HG03175 (cell line): ENCODE measurements around the gene CSF2.
A peak's percentile ranks its signal among the peaks of the same experiment; 100 is the strongest.

Experiments
- ATAC-seq: cut with Tn5 transposase; IDR thresholded peaks from one replicate; pipeline ENCODE4 v1.9.1; 2021; ENCODE audit warnings: mild to moderate bottlenecking, moderate library complexity; ENCODE audit not compliant: unreplicated experiment

Gene CSF2

GRCh38 chr5:132086277-132086794 lies 12.7 kb downstream of the CSF2 start:
- no peak for ATAC-seq

GRCh38 chr5:132087176-132087575 lies 13.6 kb downstream of the CSF2 start:
- ATAC-seq, result no peak

GRCh38 chr5:132087661-132088060 lies 14.1 kb downstream of the CSF2 start:
- no peak for ATAC-seq

DNA sequence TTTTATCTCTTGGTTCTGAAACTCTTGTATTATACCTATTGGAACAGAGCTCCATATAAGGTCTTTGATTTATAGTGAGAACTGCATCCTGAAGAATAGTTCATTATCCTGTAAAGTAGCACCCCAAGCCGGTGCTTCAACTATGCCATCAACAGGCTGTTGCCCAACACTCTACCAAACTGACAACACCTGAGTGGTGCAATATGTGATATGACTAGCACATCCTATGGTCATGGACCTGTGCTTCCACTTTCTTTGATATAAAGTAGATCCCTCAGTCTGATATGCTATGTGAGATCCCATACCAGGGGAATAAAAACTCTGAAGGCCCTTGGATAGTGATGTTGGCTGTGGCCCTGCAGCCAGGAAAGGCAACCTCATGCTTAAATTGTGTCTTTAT lies 15.8 kb downstream of the CSF2 start:
- no peak for ATAC-seq

GRCh38 chr5:132090107-132090506 lies 16.5 kb downstream of the CSF2 start:
- ATAC-seq, result no peak

GRCh38 chr5:132093271-132093670 lies 19.7 kb downstream of the CSF2 start:
- ATAC-seq, result no peak

- no peak for ATAC-seq
Observed at GRCh38 chr5:132094393-132095076, 20.9 kb downstream of the CSF2 start.

DNA sequence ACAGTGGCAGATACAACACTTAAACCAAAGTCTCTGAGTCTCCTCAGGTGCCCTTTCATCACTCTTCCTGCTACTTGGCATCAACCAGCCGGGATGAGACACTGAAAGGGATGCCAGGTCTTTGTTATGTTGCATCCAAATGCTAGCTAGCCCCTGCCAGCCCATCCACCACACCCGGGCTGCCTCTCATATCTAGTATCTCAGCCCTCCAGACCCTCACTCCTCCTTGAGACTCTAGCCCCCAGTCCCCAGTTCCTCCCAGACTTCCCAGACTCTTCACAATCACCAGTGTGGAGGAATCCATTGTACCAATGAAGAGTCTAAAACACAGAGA lies 21.5 kb downstream of the CSF2 start:
- no peak for ATAC-seq

DNA sequence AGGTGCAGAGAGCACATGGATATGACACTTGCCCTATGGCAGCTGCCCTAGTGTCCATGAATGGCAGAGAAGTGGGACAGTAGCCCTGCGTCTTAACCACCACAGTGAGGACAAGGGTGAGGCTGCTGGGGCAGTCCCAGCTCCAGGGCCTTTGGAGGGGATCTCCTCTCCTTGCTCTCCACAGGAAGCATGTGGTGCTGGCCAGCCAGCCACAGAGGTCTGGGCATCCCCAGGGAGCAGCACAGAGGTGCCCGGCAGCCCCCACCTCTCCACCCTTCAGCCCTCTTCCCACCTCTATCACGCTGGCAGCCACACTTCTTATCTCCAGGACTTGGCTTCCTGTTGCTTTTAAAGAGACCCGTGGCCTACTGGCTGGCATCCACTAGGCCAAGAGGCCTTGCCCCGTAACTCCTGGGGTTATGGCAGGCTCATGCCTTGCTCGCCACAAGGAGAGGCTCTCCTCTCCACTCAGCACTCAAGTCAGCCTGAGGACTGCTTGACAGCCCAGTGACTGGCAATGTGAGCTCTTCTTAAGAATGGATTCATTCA lies 21.9 kb downstream of the CSF2 start:
- ATAC-seq, result no peak

DNA sequence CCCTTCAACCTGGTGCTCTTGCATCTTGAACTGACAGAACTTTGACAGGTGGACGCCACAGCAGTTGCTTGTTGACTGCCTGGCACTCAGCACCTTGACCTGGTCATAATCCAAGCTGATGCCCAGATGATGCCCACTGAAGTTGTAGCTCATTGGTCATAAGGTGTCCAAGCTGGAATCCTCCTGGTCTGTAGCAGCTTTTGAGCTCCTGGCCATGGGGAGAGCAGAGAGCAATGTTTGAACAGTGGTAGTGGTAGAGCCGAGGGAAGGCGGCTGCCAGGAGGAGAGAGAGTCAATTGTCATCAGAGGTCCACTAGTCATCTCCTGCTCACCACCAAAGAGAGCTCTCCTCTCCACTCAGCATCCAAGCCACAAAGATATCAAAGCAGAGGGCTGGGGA lies 23.3 kb downstream of the CSF2 start:
- no peak for ATAC-seq

DNA sequence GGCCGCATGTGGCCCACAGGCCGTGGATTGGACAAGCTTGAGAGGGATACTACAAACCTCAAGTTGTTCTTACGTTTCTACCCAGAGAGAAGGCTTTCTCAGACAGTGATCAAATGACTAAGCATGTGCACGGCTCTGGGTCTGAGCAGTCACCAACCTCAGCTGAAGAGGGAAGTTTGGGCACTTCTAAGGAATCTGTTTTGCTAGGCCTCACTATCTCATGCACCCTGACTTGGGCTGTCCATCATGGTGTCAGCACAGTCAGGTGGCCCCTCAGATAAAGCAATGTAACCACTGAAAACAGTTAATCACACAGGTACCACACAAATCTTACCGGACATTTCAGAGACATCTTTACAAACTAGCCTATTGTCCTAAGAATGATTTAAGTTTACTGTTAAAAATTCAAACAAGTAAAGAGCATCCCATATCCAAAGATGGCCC lies 24.6 kb downstream of the CSF2 start:
- no peak for ATAC-seq

DNA sequence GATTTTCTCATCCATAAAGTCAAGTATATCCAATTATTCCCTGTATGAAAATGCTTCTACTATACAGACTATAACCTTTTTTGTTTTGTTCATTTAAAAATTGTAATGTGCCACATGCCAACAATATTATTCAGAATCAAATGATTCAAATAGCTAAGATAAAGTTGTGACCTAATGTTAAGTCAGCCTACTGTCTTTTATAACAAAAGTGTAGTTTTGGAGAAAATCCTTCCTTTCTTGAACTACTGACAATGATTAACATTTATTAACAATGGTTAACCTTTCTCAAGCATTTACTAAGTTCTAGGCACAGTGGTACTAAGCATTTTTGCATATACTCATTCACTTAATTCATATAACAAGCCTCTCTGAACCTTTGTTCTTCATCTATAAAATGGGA lies 25.0 kb downstream of the CSF2 start:
- no peak for ATAC-seq

GRCh38 chr5:132099076-132099748 lies 25.6 kb downstream of the CSF2 start:
- peak; percentile 61 for ATAC-seq

GRCh38 chr5:132099905-132100304 lies 26.3 kb downstream of the CSF2 start:
- ATAC-seq, result no peak

DNA sequence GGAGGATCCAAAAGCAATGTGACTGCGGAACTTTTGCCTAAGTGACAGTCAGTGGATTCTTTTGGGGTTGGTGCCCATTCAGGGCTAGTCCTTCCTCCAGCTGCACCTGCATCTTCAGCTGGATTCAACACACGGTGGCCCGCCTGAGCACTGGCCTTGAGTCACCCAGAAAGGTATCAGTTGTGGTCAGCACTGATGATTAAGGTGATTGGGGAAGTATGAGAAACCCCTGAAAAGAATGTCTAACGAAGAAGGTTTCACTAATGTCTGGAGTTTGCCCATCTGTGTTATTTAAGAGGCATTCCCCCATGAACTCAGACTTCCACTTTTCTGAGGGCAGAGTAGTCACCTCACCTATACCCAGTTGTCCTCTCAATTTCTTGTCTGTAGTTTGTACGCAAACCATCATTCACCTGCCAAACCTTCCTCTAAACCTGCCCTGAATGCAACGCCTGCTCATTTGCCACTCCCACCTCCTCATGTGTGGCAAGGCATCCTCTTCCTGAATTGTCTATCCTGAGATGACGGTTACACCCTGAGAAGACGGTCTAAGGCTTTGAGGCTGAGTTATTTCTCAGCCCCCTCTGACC lies 27.2 kb downstream of the CSF2 start:
- peak; percentile 22 for ATAC-seq

- no peak for ATAC-seq
Observed at GRCh38 chr5:132101385-132101880, 27.8 kb downstream of the CSF2 start.

DNA sequence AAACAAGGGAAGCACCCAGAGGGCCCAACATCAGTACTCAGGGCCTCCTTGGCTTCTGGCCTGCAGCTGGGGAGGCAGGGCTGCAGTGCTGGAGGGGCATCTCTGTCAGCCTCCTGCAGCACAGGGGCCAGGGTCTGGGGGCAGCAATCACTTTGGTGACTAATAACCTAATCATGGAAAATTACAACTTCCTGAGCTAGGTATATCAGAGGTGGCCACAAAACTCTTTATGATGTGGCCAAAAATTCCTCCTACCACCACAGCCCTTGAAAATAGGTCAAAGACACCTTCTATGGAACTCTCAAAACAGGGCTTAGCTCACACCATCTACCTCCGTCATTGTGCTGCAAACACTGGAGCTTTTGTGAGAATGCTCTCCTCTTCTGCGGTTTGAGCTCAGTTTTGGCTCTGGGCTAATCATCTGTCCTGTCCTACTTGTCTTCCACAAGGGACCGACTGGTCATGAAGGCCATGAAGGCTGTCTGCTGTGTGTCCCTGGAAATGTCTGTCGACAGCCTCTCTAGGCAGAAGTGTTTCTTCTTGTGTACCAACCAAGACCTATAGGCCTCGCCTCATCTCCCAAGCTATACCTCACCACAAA lies 28.6 kb downstream of the CSF2 start:
- ATAC-seq, result no peak

DNA sequence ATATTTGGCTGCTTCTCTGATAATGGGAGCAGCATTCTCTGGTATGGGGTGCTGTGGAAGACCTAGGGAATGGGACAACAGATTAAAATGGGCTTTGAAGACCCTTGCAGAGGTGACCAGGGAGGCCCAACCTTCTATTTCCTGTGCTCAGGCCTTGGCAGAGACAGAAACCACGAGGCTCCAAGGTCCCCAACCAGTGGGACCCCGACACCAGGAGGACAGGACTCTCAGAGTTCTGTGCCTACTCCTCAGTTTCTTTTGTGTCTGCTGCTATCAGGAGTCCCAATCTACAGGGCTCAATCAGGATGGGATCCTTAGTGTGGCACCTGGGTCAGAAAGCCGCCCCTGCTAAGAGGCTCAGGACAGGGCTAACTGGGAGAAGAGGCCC lies 29.3 kb downstream of the CSF2 start:
- ATAC-seq, result no peak

- peak; percentile 74 for ATAC-seq
Observed at GRCh38 chr5:132103332-132103951, 29.9 kb downstream of the CSF2 start.

GRCh38 chr5:132103969-132104391 lies 30.4 kb downstream of the CSF2 start:
- peak; percentile 15 for ATAC-seq

GRCh38 chr5:132104556-132104955 lies 31.0 kb downstream of the CSF2 start:
- no peak for ATAC-seq
